Loucy (cell line): Measurements from ENCODE around the gene HNRNPDL.

Source experiments
- H2AFZ ChIP-seq: fragments of 200-600 bp; sonication (generic); 2 replicates; pipeline ENCODE4 v1.6.0; 2016; ENCODE audit warnings: antibody characterized with exemption, mild to moderate bottlenecking, low read length, moderate library complexity
- H3F3A ChIP-seq: fragments of 200-600 bp; 2 replicates; pipeline ENCODE4 v1.6.0; 2016; ENCODE audit warnings: antibody characterized with exemption, low read depth, mild to moderate bottlenecking
- H3K27me3 ChIP-seq: fragments of 200-600 bp; sonication (generic); 2 replicates; pipeline ENCODE4 v1.6.1; 2014; ENCODE audit warnings: low read length, mild to moderate bottlenecking; ENCODE audit not compliant: insufficient read depth, poor library complexity, severe bottlenecking
- H3K36me3 ChIP-seq: fragments of 200-600 bp; sonication (generic); 2 replicates; pipeline ENCODE4 v1.6.1; 2016; ENCODE audit warnings: low read length; ENCODE audit not compliant: insufficient read depth
- H3K4me1 ChIP-seq: fragments of 200-600 bp; sonication (generic); 2 replicates; pipeline ENCODE4 v1.5.1; 2014; ENCODE audit warnings: low read length, mild to moderate bottlenecking; ENCODE audit not compliant: insufficient read depth, poor library complexity, severe bottlenecking
- H3K4me2 ChIP-seq: fragments of 200-600 bp; sonication (generic); 2 replicates; pipeline ENCODE4 v1.6.0; 2014; ENCODE audit warnings: antibody characterized with exemption, low read length, low read depth, mild to moderate bottlenecking; ENCODE audit not compliant: poor library complexity, severe bottlenecking
- H3K4me3 ChIP-seq: fragments of 200-600 bp; sonication (generic); 2 replicates; pipeline ENCODE4 v1.5.1; 2014; ENCODE audit warnings: low read length, mild to moderate bottlenecking, mixed read lengths; ENCODE audit not compliant: poor library complexity, severe bottlenecking
- H3K79me2 ChIP-seq: fragments of 200-600 bp; sonication (generic); 2 replicates; pipeline ENCODE4 v1.6.1; 2014; ENCODE audit warnings: low read length; ENCODE audit not compliant: insufficient read depth
- H3K9ac ChIP-seq: fragments of 200-600 bp; sonication (generic); 2 replicates; pipeline ENCODE4 v1.6.0; 2014; ENCODE audit warnings: mild to moderate bottlenecking, low read depth, low read length, moderate library complexity; ENCODE audit not compliant: poor library complexity, severe bottlenecking
- H3K9me2 ChIP-seq: fragments of 200-600 bp; sonication (generic); replicated peaks from 2 replicates; pipeline ENCODE4 v1.6.1; 2016; ENCODE audit warnings: low read depth, low read length, mixed read lengths
- H3K9me3 ChIP-seq: fragments of 200-600 bp; sonication (generic); 2 replicates; pipeline ENCODE4 v1.6.1; 2014; ENCODE audit warnings: mild to moderate bottlenecking, antibody characterized with exemption, low read length, low read depth; ENCODE audit not compliant: insufficient read depth
- H4K20me1 ChIP-seq: fragments of 200-600 bp; sonication (generic); 2 replicates; pipeline ENCODE4 v1.6.0; 2014; ENCODE audit warnings: antibody characterized with exemption, low read length, mild to moderate bottlenecking; ENCODE audit not compliant: insufficient read depth, poor library complexity, severe bottlenecking
- CTCF ChIP-seq: fragments of 200-600 bp; sonication (generic); conservative IDR thresholded peaks from 2 replicates; pipeline ENCODE4 v1.5.1; 2014; ENCODE audit warnings: mild to moderate bottlenecking, antibody characterized with exemption, low read length
- EZH2phosphoT487 ChIP-seq: fragments of 200-600 bp; IDR thresholded peaks from 2 replicates; pipeline ENCODE4 v1.6.1; 2018; ENCODE audit warnings: antibody characterized with exemption, mild to moderate bottlenecking, moderate library complexity, borderline replicate concordance

HNRNPDL gene

GRCh38 chr4:82376109-82376508, 54.2 kb downstream of the HNRNPDL start:
- TF ChIP-seq CTCF (no peak), EZH2phosphoT487 (no peak)
- H3F3A ChIP-seq, result no peaks in the 10 kb centered on the region
- peaks cover 6% of the 10 kb centered on the region for H3K36me3 ChIP-seq
- peak overlapping the region; percentile 83 for H3K9ac ChIP-seq
- H3K9me2 ChIP-seq, result no peaks in the 10 kb centered on the region
- no peak overlapping the region for H2AFZ ChIP-seq
- peaks cover 6% of the 10 kb centered on the region; the same call in 1 of the 2 replicates for H3K9me3 ChIP-seq
- H3K4me1 ChIP-seq, result peaks cover 15% of the 10 kb centered on the region
- peaks cover 15% of the 10 kb centered on the region for H3K27me3 ChIP-seq
- peaks cover 56% of the 10 kb centered on the region for H3K79me2 ChIP-seq
- H3K4me2 ChIP-seq, result peak overlapping the region; percentile 72
- peak overlapping the region; percentile 100 for H3K4me3 ChIP-seq
- peaks cover 26% of the 10 kb centered on the region for H4K20me1 ChIP-seq

DNA sequence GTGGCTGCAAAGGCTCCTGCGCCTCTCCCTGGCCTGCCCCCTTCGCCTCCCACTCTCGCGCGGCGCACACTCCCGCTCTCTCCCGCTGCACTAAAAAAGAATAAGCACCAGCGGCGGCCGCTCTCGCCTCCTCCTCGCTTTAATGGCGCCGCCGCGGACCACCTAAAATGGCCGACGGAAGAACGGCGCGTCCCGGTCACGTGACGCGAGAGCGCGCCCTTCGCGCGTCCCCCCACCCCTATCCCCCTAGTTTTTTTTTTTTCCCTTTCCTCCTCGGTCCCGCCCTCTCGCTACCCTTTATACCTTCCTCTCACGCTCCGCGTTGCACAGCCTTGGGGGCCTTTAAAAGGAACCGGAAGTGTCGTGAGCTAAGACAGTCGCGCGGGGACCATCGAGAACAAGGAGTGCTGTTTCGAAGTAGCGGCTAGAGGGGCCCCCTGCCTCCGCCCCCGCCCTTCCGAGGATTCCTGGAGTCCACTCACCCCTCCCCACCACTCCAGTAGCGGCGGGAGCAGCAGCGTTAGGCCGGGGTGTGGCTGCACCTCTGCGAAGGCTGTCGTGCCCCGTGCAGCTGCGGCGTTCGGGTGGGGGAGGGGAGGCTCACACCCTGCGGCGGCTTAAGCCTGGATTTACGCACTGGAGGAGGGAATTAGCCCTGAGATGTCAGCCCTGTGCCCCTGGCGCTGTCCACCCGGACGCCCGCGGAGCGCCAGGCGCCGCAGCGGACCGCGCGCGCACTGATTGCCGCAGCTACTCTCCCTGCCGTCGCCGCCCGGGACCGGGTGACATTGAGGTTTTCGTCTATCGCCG, 56.2 kb downstream of the HNRNPDL start, which contains the start of gene HNRNPD:
Gene HNRNPD, minus strand, starts transcription at position 176 of the 810 bp plus-strand sequence. CDS start 313 bp downstream, outside the sequence.
- peak within 1 kb of the TSS; percentile 89 for H2AFZ ChIP-seq
- peaks cover 77% of the 10 kb centered on the region for H3K79me2 ChIP-seq
- peaks cover 15% of the 10 kb centered on the region for H3K27me3 ChIP-seq
- peak within 1 kb of the TSS; percentile 97 for H3K9ac ChIP-seq
- TF ChIP-seq CTCF (no peak), EZH2phosphoT487 (no peak)
- H3K9me3 ChIP-seq, result no peaks in the 10 kb centered on the region
- peaks cover 31% of the 10 kb centered on the region for H3K4me1 ChIP-seq
- no peaks in the 10 kb centered on the region for H3K9me2 ChIP-seq
- H3F3A ChIP-seq, result no peaks in the 10 kb centered on the region
- peak within 1 kb of the TSS; percentile 100 for H3K4me3 ChIP-seq
- peak within 1 kb of the TSS; percentile 91 for H3K4me2 ChIP-seq
- H3K36me3 ChIP-seq, result peaks cover 27% of the 10 kb centered on the region
- H4K20me1 ChIP-seq, result peaks cover 47% of the 10 kb centered on the region

DNA sequence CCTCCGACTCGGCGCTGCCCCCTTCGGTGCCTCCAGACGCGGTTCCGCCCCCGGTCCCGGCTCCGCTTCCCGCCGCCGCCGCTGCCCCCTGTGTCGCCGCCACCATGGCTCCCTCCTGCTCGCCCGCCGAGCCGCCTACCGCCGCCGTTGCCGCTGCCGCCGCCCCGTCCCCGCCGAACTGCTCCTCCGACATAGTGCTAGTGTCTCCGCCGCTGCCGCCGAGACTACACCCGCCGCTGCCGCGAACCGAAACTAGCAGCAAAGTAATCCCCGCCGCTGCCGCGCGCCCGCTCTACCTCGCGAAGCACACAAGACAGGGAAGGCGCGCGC, 56.8 kb downstream of the HNRNPDL start:
- Histone ChIP-seq H3K9ac (peak overlapping the region; percentile 97), H2AFZ (peak overlapping the region; percentile 77), H3K4me3 (peak overlapping the region; percentile 100), H3K9me3 (no peaks in the 10 kb centered on the region), H3K4me1 (peaks cover 37% of the 10 kb centered on the region), H3F3A (no peaks in the 10 kb centered on the region), H3K9me2 (no peaks in the 10 kb centered on the region), H3K79me2 (peaks cover 82% of the 10 kb centered on the region), H4K20me1 (peaks cover 53% of the 10 kb centered on the region), H3K4me2 (peak overlapping the region; percentile 91), H3K27me3 (peaks cover 15% of the 10 kb centered on the region), H3K36me3 (peaks cover 33% of the 10 kb centered on the region)
- TF ChIP-seq EZH2phosphoT487, result no peak
- TF ChIP-seq CTCF, result no peak
